Measurements from ENCODE around the gene PCLO.

GRCh38 chr7:82957521-82957920 lies 205.2 kb downstream of the PCLO start:
- TF ChIP-seq CTCF (IDR thresholded peaks at IDR 0.05) (no peak), POLR2AphosphoS5 (IDR thresholded peaks at IDR 0.05; ENCODE audit: insufficient read depth in 1 of 2, low read depth in 1 of 2) (no peak)

Measured in vagina (tissue), 2 donors.